ENCODE measurements around the gene PPP3R1. TPM values are rescaled to one million over a fixed set of nuclear protein-coding genes. Genes with fewer than 3 reads are reported as not detected.

PPP3R1 gene
- total and polyA plus RNA-seq, 4 donors: 2.4 to 42.5 (median 18.3) TPM

GRCh38 chr2:68240446-68240845 is 11.9 kb downstream of the PPP3R1 start:
- Histone ChIP-seq H3K9me3 (ENCODE audit: control insufficient read depth in 4 of 4, low read length in 3 of 4) (no peaks in the 10 kb centered on the region), H3K4me1 (ENCODE audit: control insufficient read depth in 4 of 4, insufficient read depth in 4 of 4, low read length in 3 of 4) (peaks cover 2 to 25% (median 13%) of the 10 kb centered on the region in 4 donors), H3K4me3 (ENCODE audit: low read depth in 1 of 3, low read length in 3 of 3) (no peak overlapping the region), H3K27ac (ENCODE audit: low read depth in 1 of 2, low read length in 2 of 2) (no peak overlapping the region), H3K36me3 (ENCODE audit: control insufficient read depth in 4 of 4, insufficient read depth in 3 of 4, low read depth in 1 of 4, low read length in 3 of 4) (no peaks in the 10 kb centered on the region), H3K27me3 (ENCODE audit: control insufficient read depth in 4 of 4, insufficient read depth in 4 of 4, low read length in 3 of 4) (no peaks in the 10 kb centered on the region), H3K9ac (ENCODE audit: low read depth in 1 of 2, low read length in 2 of 2) (no peak overlapping the region)
- 86% methylated on average over 4 of the region's 4 CpGs for WGBS
- TF ChIP-seq ATF3 (IDR thresholded peaks at IDR 0.05) (no peak), JUND (IDR thresholded peaks at IDR 0.05) (no peak), EGR1 (IDR thresholded peaks at IDR 0.05; ENCODE audit: low read depth in 2 of 2) (no peak), HNF4A (conservative IDR thresholded peaks at IDR 0.05) (no peak), HNF4G (IDR thresholded peaks at IDR 0.05) (no peak), FOXA1 (IDR thresholded peaks at IDR 0.05) (no peak), RXRA (IDR thresholded peaks at IDR 0.05) (no peak), MAX (IDR thresholded peaks at IDR 0.05) (no peak), YY1 (IDR thresholded peaks at IDR 0.05) (no peak), TAF1 (conservative IDR thresholded peaks at IDR 0.05) (no peak), NR2F2 (IDR thresholded peaks at IDR 0.05) (no peak), RAD21 (IDR thresholded peaks at IDR 0.05) (no peak)
- DNase-seq (ENCODE audit: low spot score): no peak

GRCh38 chr2:68238955-68239822 is 13.1 kb downstream of the PPP3R1 start:
- no peak overlapping the region for H3K27ac ChIP-seq (ENCODE audit: low read depth in 1 of 2, low read length in 2 of 2)
- no peak overlapping the region for H3K4me3 ChIP-seq (ENCODE audit: low read depth in 1 of 3, low read length in 3 of 3)
- peaks cover 2 to 17% (median 10%) of the 10 kb centered on the region in 4 donors for H3K4me1 ChIP-seq (ENCODE audit: control insufficient read depth in 4 of 4, insufficient read depth in 4 of 4, low read length in 3 of 4)
- 67% methylated on average over 6 of the region's 6 CpGs for WGBS
- H3K9ac ChIP-seq (ENCODE audit: low read depth in 1 of 2, low read length in 2 of 2): no peak overlapping the region
- no peaks in the 10 kb centered on the region for H3K36me3 ChIP-seq (ENCODE audit: control insufficient read depth in 4 of 4, insufficient read depth in 3 of 4, low read depth in 1 of 4, low read length in 3 of 4)
- H3K9me3 ChIP-seq (ENCODE audit: control insufficient read depth in 4 of 4, low read length in 3 of 4): no peaks in the 10 kb centered on the region
- no peak for DNase-seq (ENCODE audit: low spot score)
- TF ChIP-seq ZBTB33 (IDR thresholded peaks at IDR 0.05) (no peak), CTCF (IDR thresholded peaks at IDR 0.05; ENCODE audit: low read depth, low read length, missing input control) (no peak), JUND (IDR thresholded peaks at IDR 0.05) (no peak), HNF4G (IDR thresholded peaks at IDR 0.05) (no peak), RXRA (IDR thresholded peaks at IDR 0.05) (no peak), EGR1 (IDR thresholded peaks at IDR 0.05; ENCODE audit: low read depth in 2 of 2) (no peak), REST (IDR thresholded peaks at IDR 0.05) (no peak), RAD21 (IDR thresholded peaks at IDR 0.05) (no peak), NR2F2 (IDR thresholded peaks at IDR 0.05) (no peak), FOXA1 (IDR thresholded peaks at IDR 0.05) (no peak), SP1 (IDR thresholded peaks at IDR 0.05) (no peak), MAX (IDR thresholded peaks at IDR 0.05) (no peak), FOXA2 (IDR thresholded peaks at IDR 0.05) (no peak)
- no peaks in the 10 kb centered on the region for H3K27me3 ChIP-seq (ENCODE audit: control insufficient read depth in 4 of 4, insufficient read depth in 4 of 4, low read length in 3 of 4)
